ENCODE measurements around the gene AQP11. TPM values are rescaled to one million over a fixed set of nuclear protein-coding genes. Genes with fewer than 3 reads are reported as not detected.

The AQP11 gene
- total and polyA plus RNA-seq, 3 donors from 2014 or later = 14.5 to 21.1 (median 16.0) TPM

GRCh38 chr11:77658213-77659013 is 68.7 kb downstream of the AQP11 start:
- Histone ChIP-seq H3K4me1 (no peaks in the 10 kb centered on the region), H3K27me3 (no peaks in the 10 kb centered on the region)
- WGBS, 2 donors = 34 to 39% methylated on average over 4 of the region's 4 CpGs

More at GRCh38 chr11:77658213-77659013, 68.7 kb downstream of the AQP11 start:
- no peaks in the 10 kb centered on the region for H3K36me3 ChIP-seq (ENCODE audit: low read depth, missing control alignments)
- TF ChIP-seq POLR2A (IDR thresholded peaks at IDR 0.05) = no peak
- H3K4me3 ChIP-seq = no peak overlapping the region
- H3K27ac ChIP-seq = no peak overlapping the region
- intact Hi-C loops (cut with DNase I; ENCODE audit: low total_unique reads) = no loop called here
- DNase-seq = no peak
- H3K9me3 ChIP-seq = no peaks in the 10 kb centered on the region

Small RNA genes lying within 50 kb of the gene (small RNA-seq; reads per million reads assigned to genes)
- gene RNU7-59P = 0 reads per million in 2 donors

Other genes with a start within 250 kb of the AQP11 start
- 10 to 100 TPM; 63.2 to 80.9 TPM for gene PAK1, start 115.9 kb upstream of the AQP11 start, total RNA-seq
- gene PAK1, start 115.9 kb upstream of the AQP11 start, polyA plus RNA-seq (ENCODE audit: insufficient read depth, low read depth, low replicate concordance) = 60.1 TPM
- 10 to 100 TPM; 42.6 to 92.6 TPM for gene CLNS1A, start 47.8 kb downstream of the AQP11 start, total RNA-seq
- gene CLNS1A, start 47.8 kb downstream of the AQP11 start, polyA plus RNA-seq (ENCODE audit: insufficient read depth, low read depth, low replicate concordance) = 101 TPM
- gene RSF1, start 230.8 kb downstream of the AQP11 start, total RNA-seq = 100 to 1,000 TPM in 1 of 2 donors, 10 to 100 TPM in 1; 94.6 to 168 TPM
- 17.7 TPM for gene RSF1, start 230.8 kb downstream of the AQP11 start, polyA plus RNA-seq (ENCODE audit: insufficient read depth, low read depth, low replicate concordance)
- 10 to 100 TPM; 20.2 to 22.0 TPM for gene AAMDC, start 231.2 kb downstream of the AQP11 start, total RNA-seq
- 56.6 TPM for gene AAMDC, start 231.2 kb downstream of the AQP11 start, polyA plus RNA-seq (ENCODE audit: insufficient read depth, low read depth, low replicate concordance)